GM23338 (cell line): Measurements from ENCODE around the gene TMEM217. TPM values are rescaled to one million over a fixed set of nuclear protein-coding genes. Genes with fewer than 3 reads are reported as not detected.

Experiments used
- ATAC-seq: fragments of 200-7000 bp; cut with Tn5 transposase; 3 replicates; pipeline ENCODE4 v1.9.1; 2020
- DNase-seq: peaks from one replicate; pipeline ENCODE4 v3.0.0-alpha.2; 2015; ENCODE audit warnings: low spot score
- H2AFZ ChIP-seq: fragments of 200-600 bp; sonication (generic); 2 replicates; pipeline ENCODE4 v1.8.0; 2016; ENCODE audit warnings: antibody characterized with exemption, mild to moderate bottlenecking, moderate library complexity
- H3F3A ChIP-seq: fragments of 200-600 bp; sonication (generic); replicated peaks from 2 replicates; pipeline ENCODE4 v1.8.0; 2017; ENCODE audit warnings: antibody characterized with exemption, mixed run types, low read depth
- H3K27ac ChIP-seq: fragments of 200-600 bp; sonication (generic); 2 replicates; pipeline ENCODE4 v1.6.1; 2016; ENCODE audit warnings: low read depth
- H3K27me3 ChIP-seq: fragments of 200-600 bp; sonication (generic); 2 replicates; pipeline ENCODE4 v1.8.0; 2016; ENCODE audit warnings: mild to moderate bottlenecking, mixed run types, moderate library complexity; ENCODE audit not compliant: insufficient read depth
- H3K36me3 ChIP-seq: fragments of 200-600 bp; sonication (generic); 2 replicates; pipeline ENCODE4 v1.8.0; 2016; ENCODE audit warnings: mild to moderate bottlenecking; ENCODE audit not compliant: insufficient read depth
- H3K4me1 ChIP-seq: fragments of 200-600 bp; sonication (generic); 2 replicates; pipeline ENCODE4 v1.8.0; 2016; ENCODE audit warnings: mild to moderate bottlenecking, moderate library complexity; ENCODE audit not compliant: insufficient read depth
- H3K4me2 ChIP-seq: fragments of 200-600 bp; sonication (generic); 2 replicates; pipeline ENCODE4 v1.7.1; 2017; ENCODE audit warnings: mixed run types
- H3K4me3 ChIP-seq: fragments of 200-600 bp; sonication (generic); 2 replicates; pipeline ENCODE4 v1.6.1; 2016; ENCODE audit warnings: mixed run types
- H3K79me2 ChIP-seq: fragments of 200-600 bp; sonication (generic); replicated peaks from 2 replicates; pipeline ENCODE4 v1.8.0; 2017; ENCODE audit warnings: mild to moderate bottlenecking; ENCODE audit not compliant: insufficient read depth
- H3K9me2 ChIP-seq: fragments of 200-600 bp; sonication (generic); 2 replicates; pipeline ENCODE4 v1.8.0; 2017; ENCODE audit not compliant: insufficient read depth
- H4K20me1 ChIP-seq: fragments of 200-600 bp; sonication (generic); replicated peaks from 2 replicates; pipeline ENCODE4 v1.8.0; 2017; ENCODE audit warnings: mild to moderate bottlenecking; ENCODE audit not compliant: insufficient read depth
- H3K27ac Mint-ChIP-seq: 2 replicates; pipeline ENCODE4 v1.8.0; 2020; ENCODE audit warnings: inconsistent platforms, mild to moderate bottlenecking, moderate library complexity, mixed read lengths
- H3K27me3 Mint-ChIP-seq: 3 replicates; pipeline ENCODE4 v1.8.0; 2022; ENCODE audit warnings: low read depth, mild to moderate bottlenecking, moderate library complexity, mixed read lengths, inconsistent platforms; ENCODE audit not compliant: insufficient read depth, poor library complexity
- H3K36me3 Mint-ChIP-seq: 3 replicates; pipeline ENCODE4 v1.8.0; 2021; ENCODE audit warnings: low read depth, mild to moderate bottlenecking, inconsistent platforms, moderate library complexity, mixed read lengths
- H3K4me1 Mint-ChIP-seq: 3 replicates; pipeline ENCODE4 v1.8.0; 2020; ENCODE audit warnings: mild to moderate bottlenecking, inconsistent platforms, mixed read lengths
- H3K4me3 Mint-ChIP-seq: 3 replicates; pipeline ENCODE4 v1.8.0; 2021; ENCODE audit warnings: moderate library complexity, mild to moderate bottlenecking, inconsistent platforms, mixed read lengths
- H3K9me3 Mint-ChIP-seq: 3 replicates; pipeline ENCODE4 v1.8.0; 2020; ENCODE audit warnings: moderate library complexity, mild to moderate bottlenecking, inconsistent platforms, mixed read lengths
- CREB1 ChIP-seq: fragments of 250-450 bp; sonication (Bioruptor Pico); IDR thresholded peaks from 2 replicates; pipeline ENCODE4 v1.5.0; 2020; ENCODE audit warnings: low read depth, mild to moderate bottlenecking, moderate library complexity
- EZH2 ChIP-seq: fragments of 200-600 bp; sonication (generic); IDR thresholded peaks from one replicate; pipeline ENCODE4 v1.8.0; 2017; ENCODE audit warnings: antibody characterized with exemption, mild to moderate bottlenecking, low read depth; ENCODE audit not compliant: unreplicated experiment
- EZH2phosphoT487 ChIP-seq: fragments of 200-600 bp; sonication (generic); IDR thresholded peaks from one replicate; pipeline ENCODE4 v1.8.1; 2018; ENCODE audit warnings: antibody characterized with exemption; ENCODE audit not compliant: unreplicated experiment
- POLR2AphosphoS5 ChIP-seq: IDR thresholded peaks from 2 replicates; pipeline ENCODE4 v1.6.1; 2016; ENCODE audit warnings: antibody characterized with exemption, low read depth
- STAT1 ChIP-seq: IDR thresholded peaks from one replicate; pipeline ENCODE4 v1.6.1; 2016; ENCODE audit warnings: antibody characterized with exemption; ENCODE audit not compliant: unreplicated experiment
- polyA plus RNA-seq: library from polyadenylated mRNA; unstranded; fragments of >200 nt; fragmentation: Nextera tagmentation; extraction: Ambion mirVana; gene quantifications from 2 replicates; pipeline ENCODE4 v1.2.1, GENCODE V29; 2016
- total RNA-seq: library from RNA; depleted of rRNA; stranded (reverse); fragments of >200 nt; shearing (Covaris generic); gene quantifications from 2 replicates; pipeline ENCODE4 v1.2.3, GENCODE V29; 2014
- TF ChIP-seq, protein P1 (sequence below): IDR thresholded peaks from 2 replicates; pipeline ENCODE4 v1.6.1; 2016; ENCODE audit warnings: antibody characterized with exemption
- TF ChIP-seq, protein P2 (sequence below), 2 experiments: fragments of 200-600 bp in 1 of 2; sonication (generic) in 1 of 2; conservative IDR thresholded peaks; 2 replicates each; pipeline versions ENCODE4 v1.5.1 to v1.6.1; 2016 to 2017; ENCODE audit warnings: antibody characterized with exemption in 2 of 2, low read depth in 2 of 2, mild to moderate bottlenecking in 2 of 2, moderate library complexity in 1 of 2
- TF ChIP-seq, protein P3 (sequence below): IDR thresholded peaks from one replicate; pipeline ENCODE4 v1.6.1; 2018; ENCODE audit warnings: antibody characterized with exemption; ENCODE audit not compliant: unreplicated experiment
- TF ChIP-seq, protein P4 (sequence below): fragments of 250-450 bp; sonication (Bioruptor Pico); IDR thresholded peaks from 2 replicates; pipeline ENCODE4 v1.5.0; 2020; ENCODE audit warnings: mild to moderate bottlenecking, moderate library complexity

TMEM217 gene
- total and polyA plus RNA-seq, 2 experiments from 2014 or later = 1.3 TPM; not detected in 1

DNA sequence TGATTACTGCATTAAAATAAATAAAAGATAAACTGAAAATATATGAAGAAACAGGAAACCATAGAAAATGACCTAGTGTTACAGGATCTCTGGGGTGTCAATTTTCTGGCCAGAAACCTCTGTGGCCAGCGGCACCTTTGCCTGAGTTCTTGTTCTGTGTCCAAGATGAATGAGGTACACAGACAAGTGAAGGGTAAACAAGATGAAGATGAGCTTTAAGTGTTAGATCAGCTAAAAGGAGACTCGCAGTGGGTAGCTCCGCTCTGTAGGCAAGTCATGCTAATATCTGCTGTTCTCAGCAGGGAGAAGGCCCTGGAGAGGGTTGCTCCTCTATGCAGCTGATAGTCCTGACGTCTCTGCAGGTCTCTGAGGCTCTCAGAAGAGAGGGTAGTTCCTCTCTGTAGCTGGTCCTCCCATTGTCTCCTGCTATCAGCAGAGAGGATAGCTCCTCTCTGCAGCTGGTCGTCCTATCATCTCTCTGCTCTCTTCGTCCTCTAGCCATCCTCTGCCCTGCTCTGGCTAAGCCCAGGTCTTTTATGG is 36.3 kb downstream of the TMEM217 start (continued):
- TF ChIP-seq, protein P1, sequence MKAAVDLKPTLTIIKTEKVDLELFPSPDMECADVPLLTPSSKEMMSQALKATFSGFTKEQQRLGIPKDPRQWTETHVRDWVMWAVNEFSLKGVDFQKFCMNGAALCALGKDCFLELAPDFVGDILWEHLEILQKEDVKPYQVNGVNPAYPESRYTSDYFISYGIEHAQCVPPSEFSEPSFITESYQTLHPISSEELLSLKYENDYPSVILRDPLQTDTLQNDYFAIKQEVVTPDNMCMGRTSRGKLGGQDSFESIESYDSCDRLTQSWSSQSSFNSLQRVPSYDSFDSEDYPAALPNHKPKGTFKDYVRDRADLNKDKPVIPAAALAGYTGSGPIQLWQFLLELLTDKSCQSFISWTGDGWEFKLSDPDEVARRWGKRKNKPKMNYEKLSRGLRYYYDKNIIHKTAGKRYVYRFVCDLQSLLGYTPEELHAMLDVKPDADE = no peak
- TF ChIP-seq, protein P2, sequence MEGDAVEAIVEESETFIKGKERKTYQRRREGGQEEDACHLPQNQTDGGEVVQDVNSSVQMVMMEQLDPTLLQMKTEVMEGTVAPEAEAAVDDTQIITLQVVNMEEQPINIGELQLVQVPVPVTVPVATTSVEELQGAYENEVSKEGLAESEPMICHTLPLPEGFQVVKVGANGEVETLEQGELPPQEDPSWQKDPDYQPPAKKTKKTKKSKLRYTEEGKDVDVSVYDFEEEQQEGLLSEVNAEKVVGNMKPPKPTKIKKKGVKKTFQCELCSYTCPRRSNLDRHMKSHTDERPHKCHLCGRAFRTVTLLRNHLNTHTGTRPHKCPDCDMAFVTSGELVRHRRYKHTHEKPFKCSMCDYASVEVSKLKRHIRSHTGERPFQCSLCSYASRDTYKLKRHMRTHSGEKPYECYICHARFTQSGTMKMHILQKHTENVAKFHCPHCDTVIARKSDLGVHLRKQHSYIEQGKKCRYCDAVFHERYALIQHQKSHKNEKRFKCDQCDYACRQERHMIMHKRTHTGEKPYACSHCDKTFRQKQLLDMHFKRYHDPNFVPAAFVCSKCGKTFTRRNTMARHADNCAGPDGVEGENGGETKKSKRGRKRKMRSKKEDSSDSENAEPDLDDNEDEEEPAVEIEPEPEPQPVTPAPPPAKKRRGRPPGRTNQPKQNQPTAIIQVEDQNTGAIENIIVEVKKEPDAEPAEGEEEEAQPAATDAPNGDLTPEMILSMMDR (conservative IDR thresholded peaks at IDR 0.05; ENCODE audit: low read depth in 2 of 2) = no peak
- TF ChIP-seq STAT1 = no peak

DNA sequence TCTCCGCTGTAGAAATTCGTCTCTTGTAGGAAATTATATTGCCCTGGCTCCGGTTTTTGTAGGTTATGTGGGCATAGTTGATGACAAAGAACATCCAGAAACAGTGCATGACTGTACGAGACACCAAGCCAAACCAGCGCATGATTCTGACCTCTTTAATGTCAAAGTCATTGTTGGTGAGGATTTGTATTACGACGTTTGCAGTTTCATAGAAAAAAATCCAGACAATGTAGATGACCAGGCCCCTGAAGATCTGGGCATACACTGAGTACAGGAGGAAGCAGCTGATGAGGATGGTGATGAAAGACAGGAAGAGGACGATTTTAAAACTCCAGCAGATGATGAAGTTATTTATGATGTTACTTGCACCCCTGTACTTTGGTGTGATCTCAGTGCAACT is 39.4 kb downstream of the TMEM217 start:
- no peaks in the 10 kb centered on the region for H3K36me3 ChIP-seq
- no peaks in the 10 kb centered on the region for H3K9me2 ChIP-seq
- H3K27me3 ChIP-seq = no peaks in the 10 kb centered on the region
- Mint-ChIP-seq H3K27ac (no peak overlapping the region), H3K4me1 (peaks cover 10% of the 10 kb centered on the region), H3K27me3 (peaks cover 3% of the 10 kb centered on the region), H3K36me3 (no peaks in the 10 kb centered on the region), H3K9me3 (no peaks in the 10 kb centered on the region), H3K4me3 (no peak overlapping the region)
- H3K27ac ChIP-seq = no peak overlapping the region
- no peak overlapping the region for H2AFZ ChIP-seq
- no peak overlapping the region for H3K4me2 ChIP-seq
- DNase-seq (no peak), ATAC-seq (no peak)
- H4K20me1 ChIP-seq = no peaks in the 10 kb centered on the region
- TF ChIP-seq, protein P2 (conservative IDR thresholded peaks at IDR 0.05; ENCODE audit: low read depth in 2 of 2) = no peak
- TF ChIP-seq, protein P3, sequence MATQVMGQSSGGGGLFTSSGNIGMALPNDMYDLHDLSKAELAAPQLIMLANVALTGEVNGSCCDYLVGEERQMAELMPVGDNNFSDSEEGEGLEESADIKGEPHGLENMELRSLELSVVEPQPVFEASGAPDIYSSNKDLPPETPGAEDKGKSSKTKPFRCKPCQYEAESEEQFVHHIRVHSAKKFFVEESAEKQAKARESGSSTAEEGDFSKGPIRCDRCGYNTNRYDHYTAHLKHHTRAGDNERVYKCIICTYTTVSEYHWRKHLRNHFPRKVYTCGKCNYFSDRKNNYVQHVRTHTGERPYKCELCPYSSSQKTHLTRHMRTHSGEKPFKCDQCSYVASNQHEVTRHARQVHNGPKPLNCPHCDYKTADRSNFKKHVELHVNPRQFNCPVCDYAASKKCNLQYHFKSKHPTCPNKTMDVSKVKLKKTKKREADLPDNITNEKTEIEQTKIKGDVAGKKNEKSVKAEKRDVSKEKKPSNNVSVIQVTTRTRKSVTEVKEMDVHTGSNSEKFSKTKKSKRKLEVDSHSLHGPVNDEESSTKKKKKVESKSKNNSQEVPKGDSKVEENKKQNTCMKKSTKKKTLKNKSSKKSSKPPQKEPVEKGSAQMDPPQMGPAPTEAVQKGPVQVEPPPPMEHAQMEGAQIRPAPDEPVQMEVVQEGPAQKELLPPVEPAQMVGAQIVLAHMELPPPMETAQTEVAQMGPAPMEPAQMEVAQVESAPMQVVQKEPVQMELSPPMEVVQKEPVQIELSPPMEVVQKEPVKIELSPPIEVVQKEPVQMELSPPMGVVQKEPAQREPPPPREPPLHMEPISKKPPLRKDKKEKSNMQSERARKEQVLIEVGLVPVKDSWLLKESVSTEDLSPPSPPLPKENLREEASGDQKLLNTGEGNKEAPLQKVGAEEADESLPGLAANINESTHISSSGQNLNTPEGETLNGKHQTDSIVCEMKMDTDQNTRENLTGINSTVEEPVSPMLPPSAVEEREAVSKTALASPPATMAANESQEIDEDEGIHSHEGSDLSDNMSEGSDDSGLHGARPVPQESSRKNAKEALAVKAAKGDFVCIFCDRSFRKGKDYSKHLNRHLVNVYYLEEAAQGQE = no peak
- TF ChIP-seq CREB1 (CRISPR knock-in tag) = no peak
- TF ChIP-seq, protein P4, sequence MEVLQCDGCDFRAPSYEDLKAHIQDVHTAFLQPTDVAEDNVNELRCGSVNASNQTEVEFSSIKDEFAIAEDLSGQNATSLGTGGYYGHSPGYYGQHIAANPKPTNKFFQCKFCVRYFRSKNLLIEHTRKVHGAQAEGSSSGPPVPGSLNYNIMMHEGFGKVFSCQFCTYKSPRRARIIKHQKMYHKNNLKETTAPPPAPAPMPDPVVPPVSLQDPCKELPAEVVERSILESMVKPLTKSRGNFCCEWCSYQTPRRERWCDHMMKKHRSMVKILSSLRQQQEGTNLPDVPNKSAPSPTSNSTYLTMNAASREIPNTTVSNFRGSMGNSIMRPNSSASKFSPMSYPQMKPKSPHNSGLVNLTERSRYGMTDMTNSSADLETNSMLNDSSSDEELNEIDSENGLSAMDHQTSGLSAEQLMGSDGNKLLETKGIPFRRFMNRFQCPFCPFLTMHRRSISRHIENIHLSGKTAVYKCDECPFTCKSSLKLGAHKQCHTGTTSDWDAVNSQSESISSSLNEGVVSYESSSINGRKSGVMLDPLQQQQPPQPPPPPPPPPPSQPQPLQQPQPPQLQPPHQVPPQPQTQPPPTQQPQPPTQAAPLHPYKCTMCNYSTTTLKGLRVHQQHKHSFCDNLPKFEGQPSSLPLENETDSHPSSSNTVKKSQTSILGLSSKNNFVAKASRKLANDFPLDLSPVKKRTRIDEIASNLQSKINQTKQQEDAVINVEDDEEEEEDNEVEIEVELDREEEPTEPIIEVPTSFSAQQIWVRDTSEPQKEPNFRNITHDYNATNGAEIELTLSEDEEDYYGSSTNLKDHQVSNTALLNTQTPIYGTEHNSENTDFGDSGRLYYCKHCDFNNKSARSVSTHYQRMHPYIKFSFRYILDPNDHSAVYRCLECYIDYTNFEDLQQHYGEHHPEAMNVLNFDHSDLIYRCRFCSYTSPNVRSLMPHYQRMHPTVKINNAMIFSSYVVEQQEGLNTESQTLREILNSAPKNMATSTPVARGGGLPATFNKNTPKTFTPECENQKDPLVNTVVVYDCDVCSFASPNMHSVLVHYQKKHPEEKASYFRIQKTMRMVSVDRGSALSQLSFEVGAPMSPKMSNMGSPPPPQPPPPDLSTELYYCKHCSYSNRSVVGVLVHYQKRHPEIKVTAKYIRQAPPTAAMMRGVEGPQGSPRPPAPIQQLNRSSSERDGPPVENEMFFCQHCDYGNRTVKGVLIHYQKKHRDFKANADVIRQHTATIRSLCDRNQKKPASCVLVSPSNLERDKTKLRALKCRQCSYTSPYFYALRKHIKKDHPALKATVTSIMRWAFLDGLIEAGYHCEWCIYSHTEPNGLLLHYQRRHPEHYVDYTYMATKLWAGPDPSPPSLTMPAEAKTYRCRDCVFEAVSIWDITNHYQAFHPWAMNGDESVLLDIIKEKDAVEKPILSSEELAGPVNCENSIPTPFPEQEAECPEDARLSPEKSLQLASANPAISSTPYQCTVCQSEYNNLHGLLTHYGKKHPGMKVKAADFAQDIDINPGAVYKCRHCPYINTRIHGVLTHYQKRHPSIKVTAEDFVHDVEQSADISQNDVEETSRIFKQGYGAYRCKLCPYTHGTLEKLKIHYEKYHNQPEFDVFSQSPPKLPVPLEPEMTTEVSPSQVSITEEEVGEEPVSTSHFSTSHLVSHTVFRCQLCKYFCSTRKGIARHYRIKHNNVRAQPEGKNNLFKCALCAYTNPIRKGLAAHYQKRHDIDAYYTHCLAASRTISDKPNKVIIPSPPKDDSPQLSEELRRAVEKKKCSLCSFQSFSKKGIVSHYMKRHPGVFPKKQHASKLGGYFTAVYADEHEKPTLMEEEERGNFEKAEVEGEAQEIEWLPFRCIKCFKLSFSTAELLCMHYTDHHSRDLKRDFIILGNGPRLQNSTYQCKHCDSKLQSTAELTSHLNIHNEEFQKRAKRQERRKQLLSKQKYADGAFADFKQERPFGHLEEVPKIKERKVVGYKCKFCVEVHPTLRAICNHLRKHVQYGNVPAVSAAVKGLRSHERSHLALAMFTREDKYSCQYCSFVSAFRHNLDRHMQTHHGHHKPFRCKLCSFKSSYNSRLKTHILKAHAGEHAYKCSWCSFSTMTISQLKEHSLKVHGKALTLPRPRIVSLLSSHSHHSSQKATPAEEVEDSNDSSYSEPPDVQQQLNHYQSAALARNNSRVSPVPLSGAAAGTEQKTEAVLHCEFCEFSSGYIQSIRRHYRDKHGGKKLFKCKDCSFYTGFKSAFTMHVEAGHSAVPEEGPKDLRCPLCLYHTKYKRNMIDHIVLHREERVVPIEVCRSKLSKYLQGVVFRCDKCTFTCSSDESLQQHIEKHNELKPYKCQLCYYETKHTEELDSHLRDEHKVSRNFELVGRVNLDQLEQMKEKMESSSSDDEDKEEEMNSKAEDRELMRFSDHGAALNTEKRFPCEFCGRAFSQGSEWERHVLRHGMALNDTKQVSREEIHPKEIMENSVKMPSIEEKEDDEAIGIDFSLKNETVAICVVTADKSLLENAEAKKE (CRISPR knock-in tag) = no peak
- TF ChIP-seq EZH2 = no peak
- no peak for TF ChIP-seq STAT1
- TF ChIP-seq EZH2phosphoT487 = no peak
- TF ChIP-seq POLR2AphosphoS5 = no peak
- no peaks in the 10 kb centered on the region for H3K79me2 ChIP-seq
- no peak overlapping the region for H3K4me3 ChIP-seq
- peaks cover 16% of the 10 kb centered on the region for H3F3A ChIP-seq
- peaks cover 15% of the 10 kb centered on the region for H3K4me1 ChIP-seq
